ENCODE measurements around the gene C19orf38. TPM values are rescaled to one million over a fixed set of nuclear protein-coding genes. Genes with fewer than 3 reads are reported as not detected.

The C19orf38 gene
- total and polyA plus RNA-seq, 7 experiments from 2014 or later: 1.4 to 50.5 (median 2.8) TPM

- Mint-ChIP-seq H3K4me3 (no peak overlapping the region), H3K27ac (no peak overlapping the region), H3K36me3 (no peaks in the 10 kb centered on the region), H3K4me1 (peaks cover 3 to 21% (median 10%) of the 10 kb centered on the region in 7 donors), H3K9me3 (no peaks in the 10 kb centered on the region), H3K27me3 (no peaks in the 10 kb centered on the region)
- ChIA-PET CTCF (no interaction called here), POLR2A (no interaction called here)
- intact Hi-C loops (cut with micrococcal nuclease): no loop called here
- no peak overlapping the region for H3K27ac ChIP-seq (ENCODE audit: low read depth, low read length)
- no peaks in the 10 kb centered on the region for H3K36me3 ChIP-seq (ENCODE audit: control insufficient read depth in 2 of 3, insufficient read depth in 3 of 3, low read length in 3 of 3)
- no peaks in the 10 kb centered on the region for H3K9me3 ChIP-seq (ENCODE audit: control insufficient read depth in 2 of 3, low read length in 3 of 3)
- DNase-seq (no peak), ATAC-seq (no peak)
- H3K4me3 ChIP-seq (ENCODE audit: low read length): no peak overlapping the region
- H3K27me3 ChIP-seq (ENCODE audit: control insufficient read depth in 2 of 2, insufficient read depth in 2 of 2, low read length in 2 of 2): no peaks in the 10 kb centered on the region
- H3K4me1 ChIP-seq (ENCODE audit: control insufficient read depth in 2 of 2, insufficient read depth in 2 of 2, low read length in 2 of 2): no peaks in the 10 kb centered on the region
Measured at GRCh38 chr19:10887616-10888367, 39.6 kb downstream of the C19orf38 start.

GRCh38 chr19:10888421-10888866 is 40.2 kb downstream of the C19orf38 start:
- Mint-ChIP-seq H3K27me3 (no peaks in the 10 kb centered on the region), H3K4me1 (peaks cover 3 to 21% (median 10%) of the 10 kb centered on the region in 7 donors), H3K9me3 (no peaks in the 10 kb centered on the region), H3K36me3 (no peaks in the 10 kb centered on the region), H3K4me3 (no peak overlapping the region), H3K27ac (peak overlapping the region in 2 of 9 donors; percentile 17 to 52)
- no peak for ATAC-seq
- no peak overlapping the region for H3K27ac ChIP-seq (ENCODE audit: low read depth, low read length)
- DNase-seq: no peak
- no peak overlapping the region for H3K4me3 ChIP-seq (ENCODE audit: low read length)
- ChIA-PET POLR2A (no interaction called here), CTCF (no interaction called here)
- no peaks in the 10 kb centered on the region for H3K4me1 ChIP-seq (ENCODE audit: control insufficient read depth in 2 of 2, insufficient read depth in 2 of 2, low read length in 2 of 2)
- H3K36me3 ChIP-seq (ENCODE audit: control insufficient read depth in 2 of 3, insufficient read depth in 3 of 3, low read length in 3 of 3): no peaks in the 10 kb centered on the region
- intact Hi-C loops (cut with micrococcal nuclease): no loop called here
- H3K9me3 ChIP-seq (ENCODE audit: control insufficient read depth in 2 of 3, low read length in 3 of 3): no peaks in the 10 kb centered on the region
- H3K27me3 ChIP-seq (ENCODE audit: control insufficient read depth in 2 of 2, insufficient read depth in 2 of 2, low read length in 2 of 2): no peaks in the 10 kb centered on the region

- no peaks in the 10 kb centered on the region for H3K27me3 Mint-ChIP-seq
- H3K4me1 Mint-ChIP-seq: peaks cover 3 to 21% (median 10%) of the 10 kb centered on the region in 7 donors
- CTCF ChIA-PET: interaction anchor here (0.6 kb wide), 1 partner anchor 544 kb away, joined by 3 read pairs; no protein-coding TSS in a partner anchor
- H3K4me3 Mint-ChIP-seq: no peak overlapping the region
- no peak overlapping the region for H3K27ac Mint-ChIP-seq
- H3K4me3 ChIP-seq (ENCODE audit: low read length): no peak overlapping the region
- no peaks in the 10 kb centered on the region for H3K9me3 ChIP-seq (ENCODE audit: control insufficient read depth in 2 of 3, low read length in 3 of 3)
- intact Hi-C loops (cut with micrococcal nuclease): no loop called here
- no peaks in the 10 kb centered on the region for H3K4me1 ChIP-seq (ENCODE audit: control insufficient read depth in 2 of 2, insufficient read depth in 2 of 2, low read length in 2 of 2)
- DNase-seq (no peak), ATAC-seq (no peak)
- no peak overlapping the region for H3K27ac ChIP-seq (ENCODE audit: low read depth, low read length)
- POLR2A ChIA-PET: no interaction called here
- H3K36me3 Mint-ChIP-seq: peaks cover 0 to 3% (median 0%) of the 10 kb centered on the region in 5 donors
- H3K27me3 ChIP-seq (ENCODE audit: control insufficient read depth in 2 of 2, insufficient read depth in 2 of 2, low read length in 2 of 2): no peaks in the 10 kb centered on the region
- no peaks in the 10 kb centered on the region for H3K9me3 Mint-ChIP-seq
- no peaks in the 10 kb centered on the region for H3K36me3 ChIP-seq (ENCODE audit: control insufficient read depth in 2 of 3, insufficient read depth in 3 of 3, low read length in 3 of 3)
Measured at GRCh38 chr19:10889880-10890279, 41.7 kb downstream of the C19orf38 start.

- no peaks in the 10 kb centered on the region for H3K36me3 ChIP-seq (ENCODE audit: control insufficient read depth in 2 of 3, insufficient read depth in 3 of 3, low read length in 3 of 3)
- ChIA-PET POLR2A (no interaction called here), CTCF (no interaction called here)
- peak overlapping the region in 1 of 9 donors; percentile 21 for H3K27ac Mint-ChIP-seq
- intact Hi-C loops (cut with micrococcal nuclease): no loop called here
- H3K27me3 ChIP-seq (ENCODE audit: control insufficient read depth in 2 of 2, insufficient read depth in 2 of 2, low read length in 2 of 2): no peaks in the 10 kb centered on the region
- H3K4me1 ChIP-seq (ENCODE audit: control insufficient read depth in 2 of 2, insufficient read depth in 2 of 2, low read length in 2 of 2): no peaks in the 10 kb centered on the region
- ATAC-seq: no peak
- no peak overlapping the region for H3K27ac ChIP-seq (ENCODE audit: low read depth, low read length)
- no peak overlapping the region for H3K4me3 Mint-ChIP-seq
- no peak for DNase-seq
- peaks cover 0 to 3% (median 0%) of the 10 kb centered on the region in 5 donors for H3K36me3 Mint-ChIP-seq
- H3K9me3 Mint-ChIP-seq: no peaks in the 10 kb centered on the region
- H3K27me3 Mint-ChIP-seq: no peaks in the 10 kb centered on the region
- no peak overlapping the region for H3K4me3 ChIP-seq (ENCODE audit: low read length)
- no peaks in the 10 kb centered on the region for H3K9me3 ChIP-seq (ENCODE audit: control insufficient read depth in 2 of 3, low read length in 3 of 3)
- H3K4me1 Mint-ChIP-seq: peaks cover 8 to 26% (median 12%) of the 10 kb centered on the region in 7 donors
Measured at GRCh38 chr19:10891405-10892086, 43.3 kb downstream of the C19orf38 start.

GRCh38 chr19:10892256-10892655 is 44.0 kb downstream of the C19orf38 start:
- Mint-ChIP-seq H3K4me1 (peaks cover 12 to 28% (median 17%) of the 10 kb centered on the region in 7 donors), H3K27ac (no peak overlapping the region), H3K4me3 (no peak overlapping the region), H3K36me3 (peaks cover 0 to 3% (median 0%) of the 10 kb centered on the region in 5 donors), H3K9me3 (no peaks in the 10 kb centered on the region), H3K27me3 (no peaks in the 10 kb centered on the region)
- ATAC-seq (no peak), DNase-seq (no peak)
- Histone ChIP-seq H3K9me3 (ENCODE audit: control insufficient read depth in 2 of 3, low read length in 3 of 3) (no peaks in the 10 kb centered on the region), H3K4me1 (ENCODE audit: control insufficient read depth in 2 of 2, insufficient read depth in 2 of 2, low read length in 2 of 2) (no peaks in the 10 kb centered on the region), H3K4me3 (ENCODE audit: low read length) (no peak overlapping the region), H3K36me3 (ENCODE audit: control insufficient read depth in 2 of 3, insufficient read depth in 3 of 3, low read length in 3 of 3) (no peaks in the 10 kb centered on the region), H3K27me3 (ENCODE audit: control insufficient read depth in 2 of 2, insufficient read depth in 2 of 2, low read length in 2 of 2) (no peaks in the 10 kb centered on the region), H3K27ac (ENCODE audit: low read depth, low read length) (no peak overlapping the region)
- ChIA-PET POLR2A (no interaction called here), CTCF (no interaction called here)
- intact Hi-C loops (cut with micrococcal nuclease): no loop called here

- intact Hi-C loops (cut with micrococcal nuclease): no loop called here
Measured at GRCh38 chr19:10894911-10895213, 46.6 kb downstream of the C19orf38 start.

More at GRCh38 chr19:10894911-10895213, 46.6 kb downstream of the C19orf38 start:
- Histone ChIP-seq H3K27me3 (ENCODE audit: control insufficient read depth in 2 of 2, insufficient read depth in 2 of 2, low read length in 2 of 2) (no peaks in the 10 kb centered on the region), H3K36me3 (ENCODE audit: control insufficient read depth in 2 of 3, insufficient read depth in 3 of 3, low read length in 3 of 3) (no peaks in the 10 kb centered on the region), H3K27ac (ENCODE audit: low read depth, low read length) (no peak overlapping the region), H3K9me3 (ENCODE audit: control insufficient read depth in 2 of 3, low read length in 3 of 3) (no peaks in the 10 kb centered on the region), H3K4me3 (ENCODE audit: low read length) (no peak overlapping the region), H3K4me1 (ENCODE audit: control insufficient read depth in 2 of 2, insufficient read depth in 2 of 2, low read length in 2 of 2) (no peaks in the 10 kb centered on the region)
- peak overlapping the region in 1 of 9 donors; percentile 17 for H3K27ac Mint-ChIP-seq
- H3K4me3 Mint-ChIP-seq: no peak overlapping the region
- peaks cover 0 to 3% (median 0%) of the 10 kb centered on the region in 5 donors for H3K36me3 Mint-ChIP-seq
- no peaks in the 10 kb centered on the region for H3K9me3 Mint-ChIP-seq
- POLR2A ChIA-PET: no interaction called here
- CTCF ChIA-PET: interaction anchor here (0.8 kb wide), 1 partner anchor 31 kb away, joined by 3 read pairs; no protein-coding TSS in a partner anchor
- no peak for DNase-seq
- H3K4me1 Mint-ChIP-seq: peaks cover 6 to 21% (median 15%) of the 10 kb centered on the region in 7 donors
- no peak for ATAC-seq
- H3K27me3 Mint-ChIP-seq: no peaks in the 10 kb centered on the region
